Stimulated activated CD4-positive, alpha-beta T cell treated with anti-CD3 and anti-CD28 coated beads, Interleukin-12 subunit alpha, Interleukin-12 subunit beta, amount 100 ng/mL, for 4 hours (primary cell): ENCODE measurements around the gene ZNF350.
A peak's percentile ranks its signal among the peaks of the same experiment; 100 is the strongest.
"Not testable (repeated sequence)": the region's sequence is repeated elsewhere in the genome, so short reads cannot be mapped to it uniquely, and the experiment has no call there.

Experiments used
- DNase-seq: peaks from one replicate; pipeline ENCODE4 v3.0.0-alpha.2; 2020

The ZNF350 gene

DNA sequence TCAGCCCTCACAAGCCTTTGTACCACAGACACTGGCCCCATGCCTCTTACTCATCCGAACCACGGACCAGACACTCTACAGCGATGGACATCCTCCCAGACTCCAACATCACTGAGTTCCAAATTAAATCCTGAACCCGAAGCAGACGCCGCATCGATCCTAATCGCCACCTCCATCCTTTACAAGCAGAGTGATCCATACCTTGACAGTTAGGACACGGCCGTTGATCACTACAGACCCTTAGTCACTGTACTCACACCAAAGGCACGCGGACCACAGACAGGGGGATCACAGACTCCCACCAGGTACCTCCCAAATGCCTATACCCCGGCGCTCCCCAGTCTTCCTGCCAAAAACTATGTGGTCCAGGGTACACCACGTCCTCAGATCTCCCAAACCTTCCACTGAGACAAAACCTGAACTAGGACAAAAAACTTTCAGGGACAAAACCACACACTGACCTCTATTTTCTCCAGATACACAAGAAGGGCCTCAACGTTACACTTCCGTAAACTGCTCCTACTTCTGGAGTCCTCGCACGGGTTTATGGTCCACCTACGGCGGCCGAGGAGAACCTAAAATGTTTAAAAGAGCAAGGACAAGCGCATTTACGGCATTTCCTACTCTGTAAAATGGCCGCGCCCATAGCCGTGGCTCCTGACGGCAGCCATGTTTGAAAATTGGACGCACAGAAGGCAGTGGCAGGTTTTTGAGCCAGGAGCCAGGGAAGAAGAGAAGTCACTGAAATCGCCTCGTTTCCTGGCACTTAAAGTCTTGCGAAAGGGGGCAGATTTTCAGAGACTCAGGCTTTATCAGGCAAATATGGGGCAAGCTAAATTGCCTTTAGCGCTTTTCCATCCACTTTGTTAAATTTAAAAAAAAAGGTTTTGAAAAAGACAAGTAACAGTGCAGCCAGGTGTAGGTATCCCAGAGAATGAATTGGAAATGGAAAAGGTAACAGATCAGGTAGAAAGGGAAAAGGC lies at the start of gene ZNF350:
ZNF350 (minus strand) TSS at position 532 of the 983 bp plus-strand sequence. CDS start 12,480 bp downstream, outside the sequence.
- peak; percentile 76 for DNase-seq

DNA sequence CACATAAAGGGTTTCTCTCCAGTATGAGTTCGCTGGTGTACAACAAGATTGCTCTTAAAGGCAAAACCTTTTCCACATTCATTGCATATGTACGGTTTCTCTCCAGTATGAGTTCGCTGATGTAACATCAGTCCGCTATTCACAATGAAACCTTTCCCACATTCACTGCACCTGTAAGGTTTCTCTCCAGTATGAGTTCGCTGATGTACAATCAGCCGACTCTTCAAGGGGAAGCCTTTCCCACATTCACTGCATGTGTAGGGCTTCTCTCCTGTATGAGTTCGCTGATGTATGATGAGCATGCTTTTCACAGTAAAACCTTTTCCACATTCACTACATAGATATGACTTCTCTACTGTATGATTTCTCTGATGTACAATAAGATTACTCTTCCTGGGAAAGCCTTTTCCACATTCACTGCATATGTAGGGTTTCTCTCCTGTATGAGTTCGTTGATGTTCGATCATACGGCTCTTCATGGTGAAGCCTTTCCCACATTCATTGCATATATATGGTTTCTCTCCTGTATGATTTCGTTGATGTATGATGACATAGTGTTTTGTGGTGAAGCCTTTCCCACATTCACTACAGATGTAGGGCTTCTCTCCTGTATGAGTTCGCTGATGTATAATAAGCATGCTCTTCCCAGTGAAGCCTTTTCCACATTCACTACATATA lies 47.5 kb upstream of the ZNF350 start:
- no peak for DNase-seq

GRCh38 chr19:52028780-52029123 lies 42.1 kb upstream of the ZNF350 start:
- DNase-seq, result no peak

GRCh38 chr19:52028027-52028779 lies 41.6 kb upstream of the ZNF350 start, which contains the start of gene ZNF614:
TSS of gene ZNF614 (minus strand) at chr19:52028379. CDS start at chr19:52025745, 2,634 bp downstream.
- DNase-seq, result peak; percentile 79

DNA sequence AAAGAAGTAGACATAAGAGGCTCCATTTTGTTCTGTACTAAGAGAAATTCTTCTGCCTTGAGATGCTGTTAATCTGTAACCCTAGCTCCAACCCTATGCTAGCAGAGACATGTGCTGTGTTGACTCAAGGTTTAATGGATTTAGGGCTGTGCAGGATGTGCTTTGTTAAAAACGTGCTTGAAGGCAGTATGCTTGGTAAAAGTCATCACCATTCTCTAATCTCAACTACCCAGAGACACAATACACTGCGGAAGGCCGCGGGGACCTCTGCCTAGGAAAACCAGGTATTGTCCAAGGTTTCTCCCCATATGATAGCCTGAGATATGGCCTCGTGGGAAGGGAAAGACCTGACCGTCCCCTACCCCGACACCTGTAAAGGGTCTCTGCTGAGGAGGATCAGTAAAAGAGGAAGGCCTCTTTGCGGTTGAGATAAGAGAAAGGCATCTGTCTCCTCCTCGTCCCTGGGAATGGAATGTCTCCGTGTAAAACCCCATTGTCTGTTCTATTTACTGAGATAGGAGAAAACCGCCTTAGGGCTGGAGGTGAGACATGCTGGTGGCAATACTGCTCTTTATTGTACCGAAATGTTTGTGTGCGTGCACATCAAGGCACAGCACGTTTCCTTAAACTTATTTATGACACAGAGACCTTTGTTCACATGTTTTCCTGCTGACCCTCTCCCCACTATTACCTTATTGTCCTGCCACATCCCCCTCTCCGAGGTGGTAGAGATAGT lies 39.8 kb upstream of the ZNF350 start:
- not testable (repeated sequence) for DNase-seq

GRCh38 chr19:52024478-52024877 lies 37.8 kb upstream of the ZNF350 start:
- DNase-seq, result not testable (repeated sequence)

- DNase-seq, result no peak
Measured at GRCh38 chr19:52022193-52022592, 35.6 kb upstream of the ZNF350 start.

DNA sequence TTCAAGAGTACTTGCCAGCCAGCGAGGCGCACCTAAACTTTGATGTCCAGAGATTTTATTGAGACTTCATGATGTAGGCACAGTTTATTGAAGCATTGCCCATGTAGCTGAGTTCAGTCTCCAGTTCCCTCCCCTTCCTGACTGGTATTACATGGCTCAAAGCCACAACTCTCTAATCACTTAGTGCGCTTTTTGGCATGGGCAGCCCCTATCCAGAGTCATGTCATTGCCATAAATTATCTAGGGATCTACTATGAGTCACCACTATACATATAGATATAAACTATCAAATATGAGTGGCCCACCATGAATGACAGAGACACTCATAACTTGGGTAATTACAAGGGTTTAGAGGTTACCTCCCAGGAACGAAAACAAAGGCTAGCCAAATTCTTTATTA lies 33.9 kb upstream of the ZNF350 start:
- no peak for DNase-seq

DNA sequence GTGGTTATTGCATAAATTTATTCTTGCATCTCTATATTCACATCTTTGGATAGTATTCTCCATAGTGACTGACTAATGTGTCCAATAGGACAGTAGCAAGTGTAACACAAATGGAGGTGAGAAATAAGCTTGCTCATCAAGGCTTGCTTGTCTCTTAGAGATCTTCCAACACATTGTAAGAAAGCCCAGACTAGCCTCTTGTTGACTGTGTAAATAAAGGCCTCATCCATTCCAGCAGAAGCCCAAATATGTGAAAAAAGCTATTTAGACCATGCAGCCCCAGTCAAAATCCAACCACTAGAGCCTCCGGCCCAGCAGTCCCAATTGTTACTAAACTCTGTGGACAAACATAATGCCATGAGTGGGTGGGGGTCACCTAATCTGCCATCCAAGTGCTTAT lies 24.0 kb upstream of the ZNF350 start:
- no peak for DNase-seq

GRCh38 chr19:52007806-52008557 lies 21.3 kb upstream of the ZNF350 start, which contains the start of gene ZNF615:
TSS of gene ZNF615 (minus strand) at chr19:52008211. CDS start at chr19:52003711, 4,500 bp downstream.
- DNase-seq, result peak; percentile 85

DNA sequence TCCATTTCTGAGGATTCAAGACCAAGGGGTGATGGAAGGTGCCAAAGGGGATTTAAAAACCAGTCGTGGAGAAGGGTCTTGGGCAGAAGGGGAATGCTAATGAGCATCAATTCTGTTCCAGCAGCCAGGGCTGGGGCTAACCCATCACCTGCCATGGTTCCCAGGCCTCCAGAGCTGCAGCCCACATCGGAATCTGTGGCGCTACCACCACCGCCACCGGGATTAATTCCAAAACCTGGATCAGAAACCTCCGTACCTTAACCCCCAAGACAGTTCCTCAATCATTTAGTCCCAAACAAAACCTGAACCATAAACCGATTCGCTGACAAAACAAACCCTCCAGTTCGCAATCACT lies 20.8 kb upstream of the ZNF350 start:
- DNase-seq, result no peak

DNA sequence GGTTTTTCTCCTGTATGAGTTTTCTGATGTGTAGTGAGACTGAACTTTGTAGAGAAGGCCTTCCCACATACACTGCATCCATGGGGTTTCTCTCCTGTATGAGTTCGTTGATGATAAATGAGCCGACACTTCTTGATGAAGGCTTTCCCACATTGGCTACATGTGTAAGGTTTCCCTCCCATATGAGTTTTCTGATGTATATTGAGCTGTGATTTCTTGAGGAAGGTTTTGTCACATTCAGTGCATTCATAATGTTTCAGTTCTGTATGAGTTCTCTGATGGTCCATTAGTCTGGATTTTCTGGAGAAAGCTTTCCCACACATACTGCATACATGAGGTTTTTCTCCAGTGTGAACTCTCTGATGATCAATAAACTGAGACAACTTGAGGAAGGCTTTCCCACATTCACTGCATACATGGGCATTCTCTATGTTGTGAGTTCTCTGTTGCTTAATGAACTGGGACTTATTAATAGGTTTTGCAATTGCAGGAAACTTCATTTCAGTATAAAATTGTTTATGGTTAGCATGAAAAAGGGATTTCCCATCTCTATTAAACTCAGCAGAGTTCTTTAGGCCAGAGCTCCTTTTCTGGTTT lies 7.5 kb upstream of the ZNF350 start:
- no peak for DNase-seq

DNA sequence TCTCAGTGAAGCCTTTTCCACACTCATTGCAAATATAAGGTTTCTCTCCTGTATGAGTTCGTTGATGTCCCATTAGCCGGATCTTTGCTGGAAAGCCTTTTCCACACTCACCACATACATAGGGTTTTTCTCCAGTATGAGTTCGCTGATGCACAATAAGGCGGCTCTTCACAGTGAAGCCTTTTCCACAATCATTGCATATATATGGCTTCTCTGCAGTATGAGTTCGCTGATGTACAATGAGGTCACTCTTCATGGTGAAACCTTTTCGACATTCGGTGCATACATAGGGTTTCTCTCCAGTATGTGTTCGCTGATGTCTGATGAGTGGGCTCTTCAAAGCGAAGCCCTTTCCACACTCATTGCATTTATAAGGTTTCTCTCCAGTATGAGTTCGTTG lies 6.8 kb upstream of the ZNF350 start:
- no peak for DNase-seq

GRCh38 chr19:51983361-51983760 lies 3.3 kb downstream of the ZNF350 start:
- no peak for DNase-seq

- not testable (repeated sequence) for DNase-seq
Measured at GRCh38 chr19:51980926-51981325, 5.7 kb downstream of the ZNF350 start.

- DNase-seq, result no peak
Measured at GRCh38 chr19:51980116-51980736, 6.4 kb downstream of the ZNF350 start.

DNA sequence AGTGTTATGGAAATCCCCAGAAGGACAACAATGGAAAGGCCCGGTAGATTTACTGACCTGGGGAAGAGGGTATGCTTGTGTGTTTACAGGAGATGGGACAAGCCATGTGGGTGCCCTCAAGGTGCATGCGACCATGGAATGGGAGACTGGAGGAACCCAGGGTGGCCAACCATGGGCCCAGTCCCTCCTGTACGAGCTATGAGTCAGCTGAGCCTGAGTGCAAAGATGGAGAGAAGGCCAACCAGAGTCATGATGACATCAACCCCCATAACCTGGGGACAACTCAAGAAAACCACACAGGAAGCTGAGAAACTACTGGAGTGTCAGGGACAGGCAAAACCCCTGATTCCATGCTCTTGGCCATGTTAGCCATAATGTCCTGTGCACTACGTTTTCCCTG lies 7.8 kb downstream of the ZNF350 start:
- DNase-seq, result no peak

- DNase-seq, result no peak
Measured at GRCh38 chr19:51977346-51977745, 9.3 kb downstream of the ZNF350 start.

- DNase-seq, result no peak
Measured at GRCh38 chr19:51976852-51977251, 9.8 kb downstream of the ZNF350 start.

- not testable (repeated sequence) for DNase-seq
Measured at GRCh38 chr19:51975787-51976186, 10.9 kb downstream of the ZNF350 start.

DNA sequence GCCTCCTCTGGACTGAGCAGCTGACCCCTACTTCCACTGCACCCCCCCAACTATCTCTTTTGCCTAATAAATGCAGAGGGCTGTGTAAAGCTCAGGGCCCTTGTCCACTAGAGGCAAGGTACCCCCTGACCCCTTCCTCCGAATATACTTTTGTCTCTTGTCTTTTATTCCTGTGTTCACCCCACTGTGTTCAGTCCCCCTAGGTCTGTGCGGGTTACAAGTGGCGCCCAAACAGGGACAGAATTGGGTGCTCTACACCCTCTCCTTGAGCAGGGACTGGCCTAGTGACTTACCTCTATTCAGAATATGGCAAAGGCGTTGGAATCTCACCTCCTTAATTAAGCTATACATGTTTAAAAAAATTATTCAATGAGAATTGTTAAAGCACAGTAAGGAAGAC lies 15.0 kb downstream of the ZNF350 start:
- DNase-seq, result no peak
